ENCODE results near the gene DYNLT1.
"Not testable (repeated sequence)": the region's sequence is repeated elsewhere in the genome, so short reads cannot be mapped to it uniquely, and the experiment has no call there.

GRCh38 chr6:158656986-158657385 lies 12.4 kb upstream of the DYNLT1 start:
- TF ChIP-seq EZH2 (IDR thresholded peaks at IDR 0.05); POLR2AphosphoS5 (IDR thresholded peaks at IDR 0.05; ENCODE audit: borderline replicate concordance, low read depth, low read length); FOXP2 (optimal IDR thresholded peaks at IDR 0.05; ENCODE audit: control extremely low read depth, extremely low read length, insufficient read depth): not testable (repeated sequence)
